Chondrocyte (in vitro differentiated cells): ENCODE data around the gene GJC2. TPM values are rescaled to one million over a fixed set of nuclear protein-coding genes. Genes with fewer than 3 reads are reported as not detected.
"Not testable (repeated sequence)": the region's sequence is repeated elsewhere in the genome, so short reads cannot be mapped to it uniquely, and the experiment has no call there.

Source experiments
- DNase-seq: peaks from one replicate; pipeline ENCODE4 v3.0.0; 2021; ENCODE audit warnings: mixed read lengths, low spot score
- H3K27ac Mint-ChIP-seq: one replicate; pipeline ENCODE4 v1.8.0; 2021; ENCODE audit warnings: mild to moderate bottlenecking, moderate library complexity, mixed read lengths; ENCODE audit not compliant: unreplicated experiment
- H3K27me3 Mint-ChIP-seq: 2 replicates; pipeline ENCODE4 v1.8.0; 2021; ENCODE audit warnings: low read depth, mixed read lengths
- H3K36me3 Mint-ChIP-seq: 2 replicates; pipeline ENCODE4 v1.8.0; 2021; ENCODE audit warnings: low read depth, mixed read lengths
- H3K4me1 Mint-ChIP-seq: 2 replicates; pipeline ENCODE4 v1.8.0; 2021; ENCODE audit warnings: low read depth, mild to moderate bottlenecking, mixed read lengths
- H3K4me3 Mint-ChIP-seq: one replicate; pipeline ENCODE4 v1.8.0; 2021; ENCODE audit warnings: mild to moderate bottlenecking, moderate library complexity, mixed read lengths; ENCODE audit not compliant: unreplicated experiment
- H3K9me3 Mint-ChIP-seq: 2 replicates; pipeline ENCODE4 v1.8.0; 2021; ENCODE audit warnings: low read depth, mixed read lengths
- CTCF ChIP-seq: fragments of 200-600 bp; sonication (generic); IDR thresholded peaks from 2 replicates; pipeline ENCODE4 v1.5.0; 2021; ENCODE audit warnings: antibody characterized with exemption, mild to moderate bottlenecking, moderate library complexity
- total RNA-seq: library from RNA; stranded (reverse); gene quantifications from 3 replicates; pipeline ENCODE4 v1.2.1, GENCODE V29; 2021

The GJC2 gene
- total RNA-seq, 1 donor from 2014 or later = 2.0 TPM

- Mint-ChIP-seq H3K4me1 (peaks cover 15% of the 10 kb centered on the region), H3K9me3 (no peaks in the 10 kb centered on the region), H3K4me3 (no peak overlapping the region), H3K27me3 (no peaks in the 10 kb centered on the region), H3K36me3 (peaks cover 1% of the 10 kb centered on the region), H3K27ac (no peak overlapping the region)
- DNase-seq = peak; percentile 38
- TF ChIP-seq CTCF = no peak
Observed at GRCh38 chr1:228181645-228182034, 31.9 kb downstream of the GJC2 start.

- no peak overlapping the region for H3K27ac Mint-ChIP-seq
Observed at GRCh38 chr1:228182296-228183030, 32.7 kb downstream of the GJC2 start.

GRCh38 chr1:228184152-228184551 lies 34.4 kb downstream of the GJC2 start:
- Mint-ChIP-seq H3K27ac (no peak overlapping the region), H3K9me3 (peaks cover 11% of the 10 kb centered on the region), H3K4me1 (peaks cover 5% of the 10 kb centered on the region), H3K36me3 (peaks cover 1% of the 10 kb centered on the region), H3K4me3 (no peak overlapping the region), H3K27me3 (no peaks in the 10 kb centered on the region)
- DNase-seq = peak; percentile 33
- no peak for TF ChIP-seq CTCF

More at GRCh38 chr1:228182296-228183030, 32.7 kb downstream of the GJC2 start:
- Mint-ChIP-seq H3K4me1 (peaks cover 15% of the 10 kb centered on the region), H3K9me3 (no peaks in the 10 kb centered on the region), H3K36me3 (peaks cover 1% of the 10 kb centered on the region), H3K4me3 (no peak overlapping the region), H3K27me3 (no peaks in the 10 kb centered on the region)
- peak; percentile 50 for DNase-seq
- no peak for TF ChIP-seq CTCF

GRCh38 chr1:228185641-228185965 lies 35.9 kb downstream of the GJC2 start:
- peak; percentile 30 for DNase-seq
- Mint-ChIP-seq H3K4me1 (no peaks in the 10 kb centered on the region), H3K4me3 (no peak overlapping the region), H3K27me3 (no peaks in the 10 kb centered on the region), H3K9me3 (peaks cover 11% of the 10 kb centered on the region), H3K36me3 (no peaks in the 10 kb centered on the region), H3K27ac (no peak overlapping the region)
- no peak for TF ChIP-seq CTCF

GRCh38 chr1:228188249-228188648 lies 38.5 kb downstream of the GJC2 start:
- peaks cover 11% of the 10 kb centered on the region for H3K9me3 Mint-ChIP-seq
- H3K36me3 Mint-ChIP-seq, H3K4me3 Mint-ChIP-seq, H3K27ac Mint-ChIP-seq, H3K27me3 Mint-ChIP-seq, DNase-seq, H3K4me1 Mint-ChIP-seq: not testable (repeated sequence)

GRCh38 chr1:228190182-228190581 lies 40.5 kb downstream of the GJC2 start:
- no peak for TF ChIP-seq CTCF
- DNase-seq = peak; percentile 59
- Mint-ChIP-seq H3K9me3 (peaks cover 11% of the 10 kb centered on the region), H3K27ac (no peak overlapping the region), H3K36me3 (peaks cover 2% of the 10 kb centered on the region), H3K4me3 (no peak overlapping the region), H3K27me3 (no peaks in the 10 kb centered on the region), H3K4me1 (no peaks in the 10 kb centered on the region)
